PC-3 (cell line): ENCODE measurements around the gene ASTN2. TPM values are rescaled to one million over a fixed set of nuclear protein-coding genes. Genes with fewer than 3 reads are reported as not detected.

Experiments used
- ATAC-seq: fragments of 200-7000 bp; cut with Tn5 transposase; 2 replicates; pipeline ENCODE4 v1.9.1; 2020; ENCODE audit warnings: mild to moderate bottlenecking, moderate library complexity
- BruUV-seq: library from RNA; stranded (reverse); fragments of 400-500 nt; replicated peaks from 2 replicates; lab custom pipeline; 2021; lab: Mats Ljungman, UMichigan
- CTCF ChIA-PET: fragments of 300-600 bp; sonication (Branson Sonifier 250); formaldehyde crosslinking; loops from one replicate; lab custom pipeline; 2022; ENCODE audit warnings: antibody characterized with exemption; lab: Charles Lee
- POLR2A ChIA-PET: fragments of 300-600 bp; sonication (Branson Sonifier 250); formaldehyde crosslinking; loops from one replicate; lab custom pipeline; 2022; ENCODE audit warnings: antibody characterized with exemption; ENCODE audit not compliant: unreplicated experiment; lab: Charles Lee
- DNase-seq: peaks from one replicate; pipeline ENCODE4 v3.0.0-alpha.2; 2015
- H2AFZ ChIP-seq: fragments of 300-600 bp; sonication (generic); 2 replicates; pipeline ENCODE4 v1.6.0; 2016; ENCODE audit warnings: antibody characterized with exemption, low read length
- H3F3A ChIP-seq: fragments of 300-600 bp; sonication (generic); one replicate; pipeline ENCODE4 v1.6.0; 2017; ENCODE audit warnings: antibody characterized with exemption, low read length, control low read depth, mild to moderate bottlenecking; ENCODE audit not compliant: unreplicated experiment
- H3K27ac ChIP-seq: fragments of 300-600 bp; sonication (generic); 2 replicates; pipeline ENCODE4 v1.5.1; 2016; ENCODE audit warnings: mild to moderate bottlenecking, low read length
- H3K27me3 ChIP-seq: fragments of 300-600 bp; sonication (generic); 2 replicates; pipeline ENCODE4 v1.6.1; 2016; ENCODE audit warnings: low read length, mixed read lengths
- H3K36me3 ChIP-seq: fragments of 300-600 bp; sonication (generic); 2 replicates; pipeline ENCODE4 v1.6.1; 2016; ENCODE audit warnings: low read depth, mixed run types, low read length, mixed read lengths
- H3K4me1 ChIP-seq: fragments of 300-600 bp; sonication (generic); 2 replicates; pipeline ENCODE4 v1.5.1; 2016; ENCODE audit warnings: low read length; ENCODE audit not compliant: insufficient read depth
- H3K4me2 ChIP-seq: fragments of 300-600 bp; sonication (generic); 2 replicates; pipeline ENCODE4 v1.6.0; 2016; ENCODE audit warnings: low read length
- H3K4me3 ChIP-seq: fragments of 300-600 bp; sonication (generic); 2 replicates; pipeline ENCODE4 v1.5.1; 2016; ENCODE audit warnings: mild to moderate bottlenecking, low read length, mixed read lengths
- H3K79me2 ChIP-seq: fragments of 300-600 bp; sonication (generic); 2 replicates; pipeline ENCODE4 v1.6.1; 2017; ENCODE audit warnings: low read length, mixed read lengths
- H3K9ac ChIP-seq: fragments of 300-600 bp; sonication (generic); 2 replicates; pipeline ENCODE4 v1.6.0; 2016; ENCODE audit warnings: mild to moderate bottlenecking, low read length
- H3K9me2 ChIP-seq: fragments of 300-600 bp; sonication (generic); replicated peaks from 2 replicates; pipeline ENCODE4 v1.6.1; 2016; ENCODE audit warnings: mixed run types, low read length, mixed read lengths
- H3K9me3 ChIP-seq: fragments of 300-600 bp; sonication (generic); 2 replicates; pipeline ENCODE4 v1.6.1; 2016; ENCODE audit warnings: low read length, mixed read lengths
- H4K20me1 ChIP-seq: fragments of 300-600 bp; sonication (generic); 2 replicates; pipeline ENCODE4 v1.6.1; 2016; ENCODE audit warnings: low read length, mixed read lengths
- CTCF ChIP-seq: fragments of 300-600 bp; sonication (generic); conservative IDR thresholded peaks from 2 replicates; pipeline ENCODE4 v1.5.1; 2017; ENCODE audit warnings: antibody characterized with exemption, low read depth, mild to moderate bottlenecking, low read length
- EZH2 ChIP-seq: fragments of 300-600 bp; sonication (generic); IDR thresholded peaks from one replicate; pipeline ENCODE4 v1.6.1; 2017; ENCODE audit warnings: antibody characterized with exemption, mild to moderate bottlenecking, low read length; ENCODE audit not compliant: unreplicated experiment
- EZH2phosphoT487 ChIP-seq: fragments of 300-600 bp; sonication (generic); IDR thresholded peaks from 2 replicates; pipeline ENCODE4 v1.6.1; 2018; ENCODE audit warnings: mild to moderate bottlenecking, antibody characterized with exemption, low read length, borderline replicate concordance
- intact Hi-C: fragments of 100-400 bp; cut with micrococcal nuclease; formaldehyde crosslinking; loops from 2 replicates; pipeline ENCODE4 v1.9.0; 2023
- total RNA-seq: library from RNA; depleted of rRNA; stranded (reverse); fragments of >200 nt; gene quantifications from 2 replicates; pipeline ENCODE4 v1.2.3, GENCODE V29; 2014

ASTN2 gene
- total RNA-seq, 1 experiment from 2014 or later = 3.5 TPM

- ChIA-PET CTCF (no interaction called here), POLR2A (no interaction called here)
- Histone ChIP-seq H3K79me2 (no peaks in the 10 kb centered on the region), H2AFZ (no peak overlapping the region), H3K27me3 (no peaks in the 10 kb centered on the region), H3K9ac (no peak overlapping the region), H3F3A (no peaks in the 10 kb centered on the region), H3K9me3 (no peaks in the 10 kb centered on the region), H3K4me3 (no peak overlapping the region), H3K4me2 (no peak overlapping the region), H3K36me3 (no peaks in the 10 kb centered on the region), H3K4me1 (no peaks in the 10 kb centered on the region), H3K9me2 (no peaks in the 10 kb centered on the region), H4K20me1 (no peaks in the 10 kb centered on the region), H3K27ac (no peak overlapping the region)
- no peak for TF ChIP-seq EZH2
- no peak for TF ChIP-seq CTCF
- TF ChIP-seq EZH2phosphoT487 = no peak
- DNase-seq (no peak), ATAC-seq (no peak)
- intact Hi-C loops = no loop called here
- BruUV-seq = no TSS peak
Observed at GRCh38 chr9:116479056-116479544, 935.8 kb downstream of the ASTN2 start.

- no peak for ATAC-seq
- BruUV-seq = no TSS peak
- H3K36me3 ChIP-seq = no peaks in the 10 kb centered on the region
- no peak overlapping the region for H3K4me2 ChIP-seq
- H3K9me3 ChIP-seq = no peaks in the 10 kb centered on the region
- H3F3A ChIP-seq = no peaks in the 10 kb centered on the region
- intact Hi-C loops = no loop called here
- POLR2A ChIA-PET = no interaction called here
- TF ChIP-seq CTCF = no peak
- TF ChIP-seq EZH2phosphoT487 = no peak
- no peak for TF ChIP-seq EZH2
- no peak overlapping the region for H3K27ac ChIP-seq
- H3K9ac ChIP-seq = no peak overlapping the region
- H3K79me2 ChIP-seq = no peaks in the 10 kb centered on the region
- no peaks in the 10 kb centered on the region for H3K4me1 ChIP-seq
- H3K9me2 ChIP-seq = no peaks in the 10 kb centered on the region
- no peak for DNase-seq
- H3K27me3 ChIP-seq = no peaks in the 10 kb centered on the region
- CTCF ChIA-PET = no interaction called here
- H4K20me1 ChIP-seq = no peaks in the 10 kb centered on the region
- no peak overlapping the region for H2AFZ ChIP-seq
- H3K4me3 ChIP-seq = no peak overlapping the region
Observed at GRCh38 chr9:116477584-116478141, 937.2 kb downstream of the ASTN2 start.

- Histone ChIP-seq H3K9me2 (no peaks in the 10 kb centered on the region), H2AFZ (no peak overlapping the region), H3K36me3 (no peaks in the 10 kb centered on the region), H3K27ac (no peak overlapping the region), H3K4me1 (no peaks in the 10 kb centered on the region), H3K27me3 (no peaks in the 10 kb centered on the region), H4K20me1 (no peaks in the 10 kb centered on the region), H3K79me2 (no peaks in the 10 kb centered on the region), H3K4me2 (no peak overlapping the region), H3K9ac (no peak overlapping the region), H3F3A (no peaks in the 10 kb centered on the region), H3K4me3 (no peak overlapping the region), H3K9me3 (no peaks in the 10 kb centered on the region)
- no peak for DNase-seq
- ChIA-PET CTCF (no interaction called here), POLR2A (no interaction called here)
- ATAC-seq = no peak
- intact Hi-C loops = no loop called here
- no TSS peak for BruUV-seq
- TF ChIP-seq CTCF (no peak), EZH2phosphoT487 (no peak), EZH2 (no peak)
Observed at GRCh38 chr9:116476935-116477381, 937.9 kb downstream of the ASTN2 start.
